GM23338 (cell line): ENCODE measurements around the gene TRDN. TPM values are rescaled to one million over a fixed set of nuclear protein-coding genes. Genes with fewer than 3 reads are reported as not detected.

ENCODE experiments used
- ATAC-seq: fragments of 200-7000 bp; cut with Tn5 transposase; 3 replicates; pipeline ENCODE4 v1.9.1; 2020
- DNase-seq: peaks from one replicate; pipeline ENCODE4 v3.0.0-alpha.2; 2015; ENCODE audit warnings: low spot score
- H2AFZ ChIP-seq: fragments of 200-600 bp; sonication (generic); 2 replicates; pipeline ENCODE4 v1.8.0; 2016; ENCODE audit warnings: antibody characterized with exemption, mild to moderate bottlenecking, moderate library complexity
- H3F3A ChIP-seq: fragments of 200-600 bp; sonication (generic); replicated peaks from 2 replicates; pipeline ENCODE4 v1.8.0; 2017; ENCODE audit warnings: antibody characterized with exemption, mixed run types, low read depth
- H3K27ac ChIP-seq: fragments of 200-600 bp; sonication (generic); 2 replicates; pipeline ENCODE4 v1.6.1; 2016; ENCODE audit warnings: low read depth
- H3K27me3 ChIP-seq: fragments of 200-600 bp; sonication (generic); 2 replicates; pipeline ENCODE4 v1.8.0; 2016; ENCODE audit warnings: mild to moderate bottlenecking, mixed run types, moderate library complexity; ENCODE audit not compliant: insufficient read depth
- H3K36me3 ChIP-seq: fragments of 200-600 bp; sonication (generic); 2 replicates; pipeline ENCODE4 v1.8.0; 2016; ENCODE audit warnings: mild to moderate bottlenecking; ENCODE audit not compliant: insufficient read depth
- H3K4me1 ChIP-seq: fragments of 200-600 bp; sonication (generic); 2 replicates; pipeline ENCODE4 v1.8.0; 2016; ENCODE audit warnings: mild to moderate bottlenecking, moderate library complexity; ENCODE audit not compliant: insufficient read depth
- H3K4me2 ChIP-seq: fragments of 200-600 bp; sonication (generic); 2 replicates; pipeline ENCODE4 v1.7.1; 2017; ENCODE audit warnings: mixed run types
- H3K4me3 ChIP-seq: fragments of 200-600 bp; sonication (generic); 2 replicates; pipeline ENCODE4 v1.6.1; 2016; ENCODE audit warnings: mixed run types
- H3K79me2 ChIP-seq: fragments of 200-600 bp; sonication (generic); replicated peaks from 2 replicates; pipeline ENCODE4 v1.8.0; 2017; ENCODE audit warnings: mild to moderate bottlenecking; ENCODE audit not compliant: insufficient read depth
- H3K9me2 ChIP-seq: fragments of 200-600 bp; sonication (generic); 2 replicates; pipeline ENCODE4 v1.8.0; 2017; ENCODE audit not compliant: insufficient read depth
- H4K20me1 ChIP-seq: fragments of 200-600 bp; sonication (generic); replicated peaks from 2 replicates; pipeline ENCODE4 v1.8.0; 2017; ENCODE audit warnings: mild to moderate bottlenecking; ENCODE audit not compliant: insufficient read depth
- H3K27ac Mint-ChIP-seq: 2 replicates; pipeline ENCODE4 v1.8.0; 2020; ENCODE audit warnings: inconsistent platforms, mild to moderate bottlenecking, moderate library complexity, mixed read lengths
- H3K27me3 Mint-ChIP-seq: 3 replicates; pipeline ENCODE4 v1.8.0; 2022; ENCODE audit warnings: low read depth, mild to moderate bottlenecking, moderate library complexity, mixed read lengths, inconsistent platforms; ENCODE audit not compliant: insufficient read depth, poor library complexity
- H3K36me3 Mint-ChIP-seq: 3 replicates; pipeline ENCODE4 v1.8.0; 2021; ENCODE audit warnings: low read depth, mild to moderate bottlenecking, inconsistent platforms, moderate library complexity, mixed read lengths
- H3K4me1 Mint-ChIP-seq: 3 replicates; pipeline ENCODE4 v1.8.0; 2020; ENCODE audit warnings: mild to moderate bottlenecking, inconsistent platforms, mixed read lengths
- H3K4me3 Mint-ChIP-seq: 3 replicates; pipeline ENCODE4 v1.8.0; 2021; ENCODE audit warnings: moderate library complexity, mild to moderate bottlenecking, inconsistent platforms, mixed read lengths
- H3K9me3 Mint-ChIP-seq: 3 replicates; pipeline ENCODE4 v1.8.0; 2020; ENCODE audit warnings: moderate library complexity, mild to moderate bottlenecking, inconsistent platforms, mixed read lengths
- EZH2 ChIP-seq: fragments of 200-600 bp; sonication (generic); IDR thresholded peaks from one replicate; pipeline ENCODE4 v1.8.0; 2017; ENCODE audit warnings: antibody characterized with exemption, mild to moderate bottlenecking, low read depth; ENCODE audit not compliant: unreplicated experiment
- EZH2phosphoT487 ChIP-seq: fragments of 200-600 bp; sonication (generic); IDR thresholded peaks from one replicate; pipeline ENCODE4 v1.8.1; 2018; ENCODE audit warnings: antibody characterized with exemption; ENCODE audit not compliant: unreplicated experiment
- JUNB ChIP-seq: IDR thresholded peaks from one replicate; pipeline ENCODE4 v1.6.1; 2016; ENCODE audit warnings: antibody characterized with exemption; ENCODE audit not compliant: unreplicated experiment
- STAT1 ChIP-seq: IDR thresholded peaks from one replicate; pipeline ENCODE4 v1.6.1; 2016; ENCODE audit warnings: antibody characterized with exemption; ENCODE audit not compliant: unreplicated experiment
- ZNF331 ChIP-seq: fragments of 250-450 bp; sonication (Bioruptor Pico); IDR thresholded peaks from 2 replicates; pipeline ENCODE4 v1.5.0; 2020; ENCODE audit warnings: low read depth, mild to moderate bottlenecking, moderate library complexity
- polyA plus RNA-seq: library from polyadenylated mRNA; unstranded; fragments of >200 nt; fragmentation: Nextera tagmentation; extraction: Ambion mirVana; gene quantifications from 2 replicates; pipeline ENCODE4 v1.2.1, GENCODE V29; 2016
- total RNA-seq: library from RNA; depleted of rRNA; stranded (reverse); fragments of >200 nt; shearing (Covaris generic); gene quantifications from 2 replicates; pipeline ENCODE4 v1.2.3, GENCODE V29; 2014
- TF ChIP-seq, protein P1 (sequence below): fragments of 250-450 bp; sonication (Bioruptor Pico); IDR thresholded peaks from 2 replicates; pipeline ENCODE4 v1.5.0; 2020; ENCODE audit warnings: mild to moderate bottlenecking, moderate library complexity

TRDN gene
- total and polyA plus RNA-seq, 2 experiments from 2014 or later: 35.5 to 137 TPM

DNA sequence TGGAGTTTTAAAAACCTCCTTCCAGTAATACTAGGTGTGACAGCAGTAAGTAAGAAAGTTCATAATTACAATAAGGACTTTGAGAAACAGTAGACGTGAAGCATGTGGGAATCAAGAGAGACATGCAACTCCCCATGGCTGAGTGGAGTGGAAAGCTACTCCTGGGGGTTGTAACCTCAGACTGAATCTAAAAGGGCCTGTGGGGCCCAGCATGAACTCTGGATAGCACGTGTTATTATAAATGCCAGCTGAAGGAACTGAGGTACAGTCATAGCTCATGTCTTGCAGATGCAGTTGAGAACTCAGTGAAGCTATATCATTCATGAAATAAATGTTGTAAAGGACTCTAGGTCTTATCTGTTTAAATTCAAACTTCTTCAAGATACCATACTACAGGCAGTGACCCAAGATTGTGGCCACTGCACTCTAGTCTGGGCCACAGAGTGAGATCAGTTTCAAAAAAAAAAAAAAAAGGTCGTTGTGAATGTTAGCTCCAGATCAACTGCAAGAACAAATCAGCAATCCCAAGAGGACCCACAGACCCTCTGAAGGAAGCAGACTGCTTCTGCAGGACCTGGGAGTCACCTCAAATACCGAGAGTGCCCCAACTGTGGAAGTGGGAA is 189.3 kb downstream of the TRDN start (continued):
- TF ChIP-seq, protein P1, sequence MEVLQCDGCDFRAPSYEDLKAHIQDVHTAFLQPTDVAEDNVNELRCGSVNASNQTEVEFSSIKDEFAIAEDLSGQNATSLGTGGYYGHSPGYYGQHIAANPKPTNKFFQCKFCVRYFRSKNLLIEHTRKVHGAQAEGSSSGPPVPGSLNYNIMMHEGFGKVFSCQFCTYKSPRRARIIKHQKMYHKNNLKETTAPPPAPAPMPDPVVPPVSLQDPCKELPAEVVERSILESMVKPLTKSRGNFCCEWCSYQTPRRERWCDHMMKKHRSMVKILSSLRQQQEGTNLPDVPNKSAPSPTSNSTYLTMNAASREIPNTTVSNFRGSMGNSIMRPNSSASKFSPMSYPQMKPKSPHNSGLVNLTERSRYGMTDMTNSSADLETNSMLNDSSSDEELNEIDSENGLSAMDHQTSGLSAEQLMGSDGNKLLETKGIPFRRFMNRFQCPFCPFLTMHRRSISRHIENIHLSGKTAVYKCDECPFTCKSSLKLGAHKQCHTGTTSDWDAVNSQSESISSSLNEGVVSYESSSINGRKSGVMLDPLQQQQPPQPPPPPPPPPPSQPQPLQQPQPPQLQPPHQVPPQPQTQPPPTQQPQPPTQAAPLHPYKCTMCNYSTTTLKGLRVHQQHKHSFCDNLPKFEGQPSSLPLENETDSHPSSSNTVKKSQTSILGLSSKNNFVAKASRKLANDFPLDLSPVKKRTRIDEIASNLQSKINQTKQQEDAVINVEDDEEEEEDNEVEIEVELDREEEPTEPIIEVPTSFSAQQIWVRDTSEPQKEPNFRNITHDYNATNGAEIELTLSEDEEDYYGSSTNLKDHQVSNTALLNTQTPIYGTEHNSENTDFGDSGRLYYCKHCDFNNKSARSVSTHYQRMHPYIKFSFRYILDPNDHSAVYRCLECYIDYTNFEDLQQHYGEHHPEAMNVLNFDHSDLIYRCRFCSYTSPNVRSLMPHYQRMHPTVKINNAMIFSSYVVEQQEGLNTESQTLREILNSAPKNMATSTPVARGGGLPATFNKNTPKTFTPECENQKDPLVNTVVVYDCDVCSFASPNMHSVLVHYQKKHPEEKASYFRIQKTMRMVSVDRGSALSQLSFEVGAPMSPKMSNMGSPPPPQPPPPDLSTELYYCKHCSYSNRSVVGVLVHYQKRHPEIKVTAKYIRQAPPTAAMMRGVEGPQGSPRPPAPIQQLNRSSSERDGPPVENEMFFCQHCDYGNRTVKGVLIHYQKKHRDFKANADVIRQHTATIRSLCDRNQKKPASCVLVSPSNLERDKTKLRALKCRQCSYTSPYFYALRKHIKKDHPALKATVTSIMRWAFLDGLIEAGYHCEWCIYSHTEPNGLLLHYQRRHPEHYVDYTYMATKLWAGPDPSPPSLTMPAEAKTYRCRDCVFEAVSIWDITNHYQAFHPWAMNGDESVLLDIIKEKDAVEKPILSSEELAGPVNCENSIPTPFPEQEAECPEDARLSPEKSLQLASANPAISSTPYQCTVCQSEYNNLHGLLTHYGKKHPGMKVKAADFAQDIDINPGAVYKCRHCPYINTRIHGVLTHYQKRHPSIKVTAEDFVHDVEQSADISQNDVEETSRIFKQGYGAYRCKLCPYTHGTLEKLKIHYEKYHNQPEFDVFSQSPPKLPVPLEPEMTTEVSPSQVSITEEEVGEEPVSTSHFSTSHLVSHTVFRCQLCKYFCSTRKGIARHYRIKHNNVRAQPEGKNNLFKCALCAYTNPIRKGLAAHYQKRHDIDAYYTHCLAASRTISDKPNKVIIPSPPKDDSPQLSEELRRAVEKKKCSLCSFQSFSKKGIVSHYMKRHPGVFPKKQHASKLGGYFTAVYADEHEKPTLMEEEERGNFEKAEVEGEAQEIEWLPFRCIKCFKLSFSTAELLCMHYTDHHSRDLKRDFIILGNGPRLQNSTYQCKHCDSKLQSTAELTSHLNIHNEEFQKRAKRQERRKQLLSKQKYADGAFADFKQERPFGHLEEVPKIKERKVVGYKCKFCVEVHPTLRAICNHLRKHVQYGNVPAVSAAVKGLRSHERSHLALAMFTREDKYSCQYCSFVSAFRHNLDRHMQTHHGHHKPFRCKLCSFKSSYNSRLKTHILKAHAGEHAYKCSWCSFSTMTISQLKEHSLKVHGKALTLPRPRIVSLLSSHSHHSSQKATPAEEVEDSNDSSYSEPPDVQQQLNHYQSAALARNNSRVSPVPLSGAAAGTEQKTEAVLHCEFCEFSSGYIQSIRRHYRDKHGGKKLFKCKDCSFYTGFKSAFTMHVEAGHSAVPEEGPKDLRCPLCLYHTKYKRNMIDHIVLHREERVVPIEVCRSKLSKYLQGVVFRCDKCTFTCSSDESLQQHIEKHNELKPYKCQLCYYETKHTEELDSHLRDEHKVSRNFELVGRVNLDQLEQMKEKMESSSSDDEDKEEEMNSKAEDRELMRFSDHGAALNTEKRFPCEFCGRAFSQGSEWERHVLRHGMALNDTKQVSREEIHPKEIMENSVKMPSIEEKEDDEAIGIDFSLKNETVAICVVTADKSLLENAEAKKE: no peak
- TF ChIP-seq ZNF331 (CRISPR knock-in tag): no peak
- TF ChIP-seq EZH2phosphoT487: no peak
- no peak for TF ChIP-seq JUNB
- TF ChIP-seq STAT1: no peak

DNA sequence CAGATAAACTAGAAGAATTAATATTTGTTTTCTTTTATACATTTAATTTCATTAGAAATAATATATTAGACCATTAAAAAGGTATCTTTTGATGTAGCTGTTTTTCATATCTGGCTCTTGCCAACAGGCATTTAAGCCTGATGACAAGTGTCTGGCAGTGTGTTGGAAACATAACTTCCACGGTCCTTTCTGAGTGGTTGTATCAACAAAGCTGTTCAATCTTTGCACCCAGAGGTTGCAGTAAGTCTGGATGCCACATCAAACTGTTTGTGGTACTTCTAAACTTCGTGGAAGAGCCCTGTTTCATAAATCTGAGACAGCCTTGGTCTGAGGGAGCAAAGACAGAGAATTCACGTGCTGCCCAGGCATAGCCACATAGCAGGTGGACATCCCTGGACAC is 197.4 kb downstream of the TRDN start:
- H4K20me1 ChIP-seq: no peaks in the 10 kb centered on the region; the same call in 1 of the 2 replicates
- no peak overlapping the region for H3K4me3 Mint-ChIP-seq
- DNase-seq: no peak
- no peak for ATAC-seq
- H3K27ac Mint-ChIP-seq: no peak overlapping the region
- H3K36me3 Mint-ChIP-seq: peaks cover 4% of the 10 kb centered on the region; the same call in 1 of the 3 replicates
- peaks cover 23% of the 10 kb centered on the region; the same call in 1 of the 2 replicates for H3K27me3 ChIP-seq
- no peaks in the 10 kb centered on the region for H3K27me3 Mint-ChIP-seq
- H2AFZ ChIP-seq: no peak overlapping the region
- H3K4me3 ChIP-seq: no peak overlapping the region
- no peak overlapping the region for H3K4me2 ChIP-seq
- H3K4me1 ChIP-seq: peaks cover 11% of the 10 kb centered on the region
- no peaks in the 10 kb centered on the region for H3K79me2 ChIP-seq
- no peaks in the 10 kb centered on the region for H3F3A ChIP-seq
- peaks cover 12% of the 10 kb centered on the region; the same call in 2 of the 3 replicates for H3K4me1 Mint-ChIP-seq
- no peaks in the 10 kb centered on the region for H3K36me3 ChIP-seq
- no peaks in the 10 kb centered on the region for H3K9me2 ChIP-seq
- no peaks in the 10 kb centered on the region for H3K9me3 Mint-ChIP-seq
- no peak overlapping the region for H3K27ac ChIP-seq
- TF ChIP-seq, protein P1: no peak
- TF ChIP-seq EZH2phosphoT487 (no peak), EZH2 (no peak)
